Kidney epithelial cell (primary cell): ENCODE results near the gene CDX1. TPM values are rescaled to one million over a fixed set of nuclear protein-coding genes. Genes with fewer than 3 reads are reported as not detected.

Experiments used
- DNase-seq: peaks from one replicate; pipeline ENCODE4 v3.0.0-alpha.2; 2010; ENCODE audit warnings: low read depth
- H3K27me3 ChIP-seq: 2 replicates; pipeline ENCODE4 v1.6.0; 2011; ENCODE audit warnings: low read length; ENCODE audit not compliant: control insufficient read depth, insufficient read depth
- H3K36me3 ChIP-seq: 2 replicates; pipeline ENCODE4 v1.5.1; 2011; ENCODE audit warnings: low read length; ENCODE audit not compliant: control insufficient read depth, insufficient read depth
- H3K4me3 ChIP-seq: 2 replicates; pipeline ENCODE4 v1.5.1; 2011; ENCODE audit warnings: low read depth, mild to moderate bottlenecking, control low read depth, low read length
- CTCF ChIP-seq: IDR thresholded peaks from 2 replicates; pipeline ENCODE4 v1.5.1; 2011; ENCODE audit warnings: mild to moderate bottlenecking, moderate library complexity, low read length, control low read depth, inconsistent platforms; ENCODE audit not compliant: insufficient read depth, poor library complexity, severe bottlenecking
- total RNA-seq: library from RNA; depleted of rRNA; stranded (reverse); fragments of >200 nt; gene quantifications from 2 replicates; pipeline ENCODE4 v1.2.3, GENCODE V29; 2015

The CDX1 gene
- total RNA-seq, 1 donor from 2014 or later, result 0.33 TPM

GRCh38 chr5:150181027-150181426 is 14.4 kb downstream of the CDX1 start:
- Histone ChIP-seq H3K27me3 (peaks cover 5% of the 10 kb centered on the region), H3K4me3 (no peak overlapping the region), H3K36me3 (no peaks in the 10 kb centered on the region)
- no peak for TF ChIP-seq CTCF
- DNase-seq, result no peak

GRCh38 chr5:150181766-150182545 is 15.4 kb downstream of the CDX1 start:
- no peak for TF ChIP-seq CTCF
- Histone ChIP-seq H3K36me3 (no peaks in the 10 kb centered on the region), H3K4me3 (no peak overlapping the region), H3K27me3 (peaks cover 5% of the 10 kb centered on the region)
- no peak for DNase-seq

GRCh38 chr5:150182774-150183173 is 16.2 kb downstream of the CDX1 start:
- DNase-seq, result no peak
- no peak for TF ChIP-seq CTCF
- H3K4me3 ChIP-seq, result no peak overlapping the region
- no peaks in the 10 kb centered on the region for H3K36me3 ChIP-seq
- H3K27me3 ChIP-seq, result peaks cover 9% of the 10 kb centered on the region

GRCh38 chr5:150183436-150183835 is 16.9 kb downstream of the CDX1 start:
- H3K36me3 ChIP-seq, result no peaks in the 10 kb centered on the region
- no peak for DNase-seq
- H3K27me3 ChIP-seq, result peaks cover 16% of the 10 kb centered on the region
- no peak for TF ChIP-seq CTCF
- no peak overlapping the region for H3K4me3 ChIP-seq

GRCh38 chr5:150184006-150184405 is 17.4 kb downstream of the CDX1 start:
- DNase-seq, result no peak
- no peak for TF ChIP-seq CTCF
- Histone ChIP-seq H3K36me3 (no peaks in the 10 kb centered on the region), H3K4me3 (no peak overlapping the region), H3K27me3 (peaks cover 22% of the 10 kb centered on the region)
